Retinal pigment epithelial cell (primary cell): ENCODE data around the gene NDUFS7.

Experiments used
- DNase-seq: peaks from one replicate; pipeline ENCODE4 v3.0.0-alpha.2; 2010; ENCODE audit warnings: low read depth
- H3K4me3 ChIP-seq: 2 replicates; pipeline ENCODE4 v1.5.1; 2011; ENCODE audit warnings: mild to moderate bottlenecking, low read length, control low read depth, moderate library complexity
- TF ChIP-seq, protein P1 (sequence below): conservative IDR thresholded peaks from 2 replicates; pipeline ENCODE4 v1.5.1; 2011; ENCODE audit warnings: low read depth, low read length, control low read depth, inconsistent platforms

NDUFS7 gene

DNA sequence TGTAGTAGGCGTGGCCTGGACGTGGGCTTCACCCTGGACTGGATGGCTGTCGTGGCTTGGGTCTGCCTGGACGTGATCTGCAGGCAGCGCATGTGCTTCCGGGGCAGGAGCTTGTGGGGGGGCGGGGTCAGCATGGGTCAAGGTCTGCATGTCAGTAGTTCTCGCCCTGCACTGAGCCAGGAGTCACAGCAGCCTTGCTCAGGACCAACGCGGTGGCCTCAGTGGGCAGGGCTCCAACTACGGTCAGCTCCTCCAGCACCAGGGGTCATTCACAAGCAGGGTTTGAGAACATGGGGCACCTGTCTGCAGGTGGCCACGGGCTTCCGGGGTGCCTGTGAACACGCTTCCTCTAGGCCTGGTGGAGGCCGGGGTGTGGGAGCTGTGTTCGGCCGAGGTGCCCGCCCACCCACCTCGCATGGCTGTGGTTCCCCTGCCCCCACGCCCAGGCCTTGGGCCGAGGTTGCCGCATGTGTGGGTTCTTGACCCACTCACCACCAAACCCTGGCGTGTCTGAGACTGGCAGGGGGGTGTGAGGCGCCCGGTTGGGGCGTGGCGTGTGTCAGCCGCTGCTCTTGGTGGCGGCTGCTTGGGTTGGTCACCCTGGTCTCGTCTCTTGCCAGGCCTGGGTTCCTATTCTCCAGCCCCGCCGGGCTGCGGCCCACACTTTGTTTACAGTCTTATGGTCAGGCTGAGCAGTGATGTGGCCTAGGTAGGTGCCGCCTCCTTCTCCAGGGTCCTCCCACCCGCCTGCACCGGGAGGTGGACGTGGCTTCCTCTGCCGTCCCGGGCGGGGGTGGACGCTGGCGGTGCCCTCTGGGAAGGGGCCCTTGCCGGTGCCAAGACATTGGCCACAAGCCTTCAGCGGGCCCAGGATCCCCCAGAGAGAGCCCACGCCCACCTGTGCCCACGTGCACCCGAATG is 49.7 kb downstream of the NDUFS7 start:
- DNase-seq = no peak
- TF ChIP-seq, protein P1, sequence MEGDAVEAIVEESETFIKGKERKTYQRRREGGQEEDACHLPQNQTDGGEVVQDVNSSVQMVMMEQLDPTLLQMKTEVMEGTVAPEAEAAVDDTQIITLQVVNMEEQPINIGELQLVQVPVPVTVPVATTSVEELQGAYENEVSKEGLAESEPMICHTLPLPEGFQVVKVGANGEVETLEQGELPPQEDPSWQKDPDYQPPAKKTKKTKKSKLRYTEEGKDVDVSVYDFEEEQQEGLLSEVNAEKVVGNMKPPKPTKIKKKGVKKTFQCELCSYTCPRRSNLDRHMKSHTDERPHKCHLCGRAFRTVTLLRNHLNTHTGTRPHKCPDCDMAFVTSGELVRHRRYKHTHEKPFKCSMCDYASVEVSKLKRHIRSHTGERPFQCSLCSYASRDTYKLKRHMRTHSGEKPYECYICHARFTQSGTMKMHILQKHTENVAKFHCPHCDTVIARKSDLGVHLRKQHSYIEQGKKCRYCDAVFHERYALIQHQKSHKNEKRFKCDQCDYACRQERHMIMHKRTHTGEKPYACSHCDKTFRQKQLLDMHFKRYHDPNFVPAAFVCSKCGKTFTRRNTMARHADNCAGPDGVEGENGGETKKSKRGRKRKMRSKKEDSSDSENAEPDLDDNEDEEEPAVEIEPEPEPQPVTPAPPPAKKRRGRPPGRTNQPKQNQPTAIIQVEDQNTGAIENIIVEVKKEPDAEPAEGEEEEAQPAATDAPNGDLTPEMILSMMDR = no peak

DNA sequence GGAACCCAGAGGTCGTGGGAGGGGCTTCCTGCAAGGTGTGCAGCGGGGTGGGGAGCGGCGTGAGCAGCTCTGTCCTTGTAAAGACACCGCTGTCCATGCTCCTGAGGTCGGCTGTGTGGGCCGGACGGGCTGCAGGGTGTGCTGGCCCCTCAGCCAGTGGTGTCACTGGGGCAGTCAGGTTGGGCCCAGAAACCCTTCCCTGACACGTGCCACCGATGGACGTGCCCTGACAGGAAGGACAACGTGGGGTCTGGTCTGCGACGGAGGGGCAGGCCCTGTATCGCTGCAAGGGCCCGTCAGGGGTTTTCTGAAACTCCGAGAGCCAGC is 50.3 kb downstream of the NDUFS7 start:
- no peak for DNase-seq
- TF ChIP-seq, protein P1 = no peak
- no peak overlapping the region for H3K4me3 ChIP-seq

More for the DNA sequence above, 49.7 kb downstream of the NDUFS7 start:
- H3K4me3 ChIP-seq = no peak overlapping the region

DNA sequence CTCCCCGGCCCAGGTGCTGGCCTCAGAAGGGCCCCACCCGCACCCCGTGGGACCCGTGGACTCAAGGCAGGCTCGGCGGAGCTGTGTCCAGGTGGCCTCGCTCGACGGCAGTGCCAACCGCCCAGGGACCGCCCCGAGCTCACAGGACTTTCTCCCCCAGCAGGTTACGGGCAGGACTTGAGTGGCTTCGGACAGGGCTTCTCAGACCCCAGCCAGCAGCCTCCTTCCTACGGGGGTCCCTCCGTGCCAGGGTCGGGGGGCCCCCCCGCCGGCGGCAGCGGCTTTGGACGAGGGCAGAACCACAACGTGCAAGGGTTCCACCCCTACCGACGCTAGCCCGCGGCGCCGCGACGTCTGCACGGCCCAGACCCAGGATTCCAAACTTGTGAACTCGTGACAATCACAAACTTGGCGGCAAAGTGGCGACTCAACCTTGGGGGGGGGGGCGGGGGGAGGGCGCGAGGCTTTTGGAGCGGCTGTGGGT is 50.9 kb downstream of the NDUFS7 start:
- no peak for DNase-seq
- H3K4me3 ChIP-seq = no peak overlapping the region
- TF ChIP-seq, protein P1 = no peak

DNA sequence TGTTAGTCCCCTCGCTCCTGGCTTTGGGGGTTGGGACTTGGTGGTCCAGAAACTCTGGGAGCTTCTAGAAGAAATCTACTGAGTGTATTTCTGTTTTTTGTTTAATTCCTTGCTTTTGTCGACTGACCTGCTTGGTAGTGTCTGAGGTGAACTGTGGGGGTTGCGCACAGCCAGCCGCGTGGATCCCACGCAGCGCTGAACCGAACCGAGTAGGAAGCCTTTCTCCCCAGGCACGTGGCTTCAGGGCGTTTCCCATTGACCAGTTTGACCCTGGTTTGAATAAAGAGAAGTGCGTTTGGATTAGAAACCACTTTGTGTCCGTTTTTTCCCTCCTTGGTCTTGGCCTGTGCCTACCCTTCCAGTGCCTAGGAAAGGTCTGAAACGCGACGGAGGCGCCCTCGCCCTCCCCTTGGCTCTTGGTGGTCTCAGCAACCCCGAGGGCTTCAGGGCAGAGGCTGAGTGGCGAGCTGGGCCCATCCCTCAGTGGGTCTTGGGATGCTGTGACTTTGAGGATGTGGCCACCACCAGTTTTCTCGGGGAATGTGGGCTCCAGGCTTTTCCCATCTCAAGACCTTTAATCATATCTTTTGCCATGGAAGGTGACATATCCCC is 51.8 kb downstream of the NDUFS7 start:
- H3K4me3 ChIP-seq = no peak overlapping the region
- DNase-seq = no peak
- TF ChIP-seq, protein P1 = no peak

DNA sequence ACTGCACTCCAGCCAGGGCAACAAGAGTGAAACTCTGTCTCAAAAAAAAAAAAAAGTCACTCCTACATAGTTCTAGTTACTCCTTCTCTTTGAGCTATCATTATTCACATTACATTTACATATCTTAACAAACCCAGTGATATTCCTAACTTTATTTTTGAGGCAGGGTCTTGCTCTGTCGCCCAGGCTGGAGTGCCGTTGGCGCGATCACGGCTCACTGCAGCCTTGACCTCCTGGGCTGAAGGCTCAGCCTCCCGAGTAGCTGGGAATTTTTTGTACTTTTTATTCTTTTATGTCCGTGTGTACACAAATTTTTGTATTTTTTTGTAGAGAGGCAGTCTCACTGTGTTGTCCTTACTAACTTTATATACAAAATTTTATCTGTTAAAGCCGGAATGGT is 53.9 kb downstream of the NDUFS7 start:
- no peak overlapping the region for H3K4me3 ChIP-seq
- DNase-seq = no peak
- TF ChIP-seq, protein P1 = no peak

DNA sequence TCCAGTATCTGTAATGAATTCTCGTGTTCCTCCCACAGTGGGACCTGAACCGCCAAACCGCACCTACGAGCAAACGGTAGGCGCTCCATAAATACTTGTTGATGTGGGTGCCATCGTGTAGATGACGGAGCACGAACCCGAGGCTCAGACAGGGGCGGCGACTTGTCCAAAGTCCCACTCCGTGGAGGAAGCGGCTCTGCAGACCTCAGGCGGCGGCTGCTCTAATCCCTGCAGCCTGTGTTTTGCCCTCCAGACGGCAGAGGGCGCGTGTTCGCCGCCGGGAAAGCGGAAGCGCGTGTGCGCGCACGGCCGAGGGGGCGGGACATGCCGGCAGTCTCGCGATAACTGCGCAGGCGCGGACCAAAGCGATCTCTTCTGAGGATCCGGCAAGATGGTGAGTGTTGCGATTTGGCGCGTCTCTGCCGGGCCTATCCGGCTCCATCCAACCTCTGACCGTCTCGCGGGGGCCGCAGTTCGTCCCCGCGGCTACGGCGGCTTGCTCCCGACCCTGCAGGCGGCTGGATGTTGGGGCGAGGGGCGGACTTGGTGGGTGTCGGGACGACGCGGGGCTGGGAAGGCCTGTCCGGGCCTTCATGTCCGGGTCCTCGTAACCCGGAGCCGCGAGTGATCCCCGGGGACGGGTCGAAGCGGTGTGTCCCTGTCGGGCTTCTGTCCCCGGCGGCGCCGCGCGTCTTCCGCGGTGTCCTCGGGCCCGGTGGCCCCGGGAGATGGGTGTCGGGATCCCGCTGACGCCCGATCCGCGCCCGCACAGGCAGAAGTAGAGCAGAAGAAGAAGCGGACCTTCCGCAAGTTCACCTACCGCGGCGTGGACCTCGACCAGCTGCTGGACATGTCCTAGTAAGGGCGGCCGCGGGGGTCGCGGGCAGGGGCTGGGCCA is 54.6 kb downstream of the NDUFS7 start, which contains the start of gene RPS15:
Gene RPS15 (plus strand): TSS at position 362 of the 898 bp plus-strand sequence. CDS start 30 bp downstream, at position 392.
- DNase-seq = peak; percentile 71
- peak within 1 kb of the TSS; percentile 76 for H3K4me3 ChIP-seq
- TF ChIP-seq, protein P1 = peak; percentile 91
